CD4-positive, CD25-positive, alpha-beta regulatory T cell (primary cell): ENCODE measurements around the gene COPG1. TPM values are rescaled to one million over a fixed set of nuclear protein-coding genes. Genes with fewer than 3 reads are reported as not detected.

Experiments used
- ATAC-seq, 2 donors: fragments of 150-1000 bp; cut with Tn5 transposase; one replicate each; pipeline ENCODE4 v1.10.0; 2021; ENCODE audit warnings: low read depth in 2 of 2, moderate number of reproducible peaks in 2 of 2, moderate library complexity in 1 of 2
- DNase-seq, 3 donors: peaks; one replicate each; pipeline versions ENCODE4 v3.0.0 to v3.0.0-alpha.2; 2012 to 2022; ENCODE audit warnings: mixed read lengths in 1 of 3
- H3K27ac ChIP-seq: one replicate; pipeline ENCODE4 v1.7.0; 2013; ENCODE audit warnings: mild to moderate bottlenecking, low read length; ENCODE audit not compliant: insufficient read depth, poor library complexity, severe bottlenecking
- H3K27me3 ChIP-seq: one replicate; pipeline ENCODE4 v1.7.0; 2013; ENCODE audit warnings: low read length; ENCODE audit not compliant: control insufficient read depth, insufficient read depth
- H3K36me3 ChIP-seq: one replicate; pipeline ENCODE4 v1.7.0; 2013; ENCODE audit warnings: mild to moderate bottlenecking, low read length, moderate library complexity; ENCODE audit not compliant: control insufficient read depth, insufficient read depth
- H3K4me1 ChIP-seq: 2 replicates; pipeline ENCODE4 v1.7.0; 2013; ENCODE audit warnings: mild to moderate bottlenecking, low read length; ENCODE audit not compliant: insufficient read depth, control insufficient read depth, poor library complexity, severe bottlenecking
- H3K4me3 ChIP-seq: one replicate; pipeline ENCODE4 v1.7.0; 2013; ENCODE audit warnings: low read depth, mild to moderate bottlenecking, low read length, moderate library complexity
- H3K9me3 ChIP-seq, 2 experiments: 1 replicate in 1 of 2; 2 replicates in 1 of 2; pipeline ENCODE4 v1.7.0; 2013; ENCODE audit warnings: low read length in 2 of 2, mild to moderate bottlenecking in 1 of 2, moderate library complexity in 1 of 2; ENCODE audit not compliant: control insufficient read depth in 2 of 2
- H3K27ac Mint-ChIP-seq, 3 donors: one replicate each; pipeline ENCODE4 v1.8.0; 2020 to 2022; ENCODE audit warnings: mild to moderate bottlenecking in 3 of 3, mixed read lengths in 3 of 3, moderate library complexity in 2 of 3
- H3K27me3 Mint-ChIP-seq: one replicate; pipeline ENCODE4 v1.8.0; 2022; ENCODE audit warnings: mild to moderate bottlenecking, mixed read lengths
- H3K36me3 Mint-ChIP-seq: one replicate; pipeline ENCODE4 v1.8.0; 2020; ENCODE audit warnings: mixed read lengths
- H3K4me1 Mint-ChIP-seq, 4 donors: one replicate each; pipeline ENCODE4 v1.8.0; 2020 to 2022; ENCODE audit warnings: mixed read lengths in 4 of 4, mild to moderate bottlenecking in 1 of 4
- H3K4me3 Mint-ChIP-seq, 4 donors: one replicate each; pipeline ENCODE4 v1.8.0; 2020 to 2022; ENCODE audit warnings: mild to moderate bottlenecking in 4 of 4, mixed read lengths in 4 of 4, moderate library complexity in 3 of 4
- H3K9me3 Mint-ChIP-seq, 7 donors: one replicate each; pipeline ENCODE4 v1.8.0; 2020 to 2022; ENCODE audit warnings: mixed read lengths in 7 of 7, mild to moderate bottlenecking in 3 of 7, moderate library complexity in 2 of 7
- polyA plus RNA-seq, 4 donors: library from polyadenylated mRNA; unstranded; fragments of 300-500 nt; fragmentation: Illumina TruSeq; gene quantifications; one replicate each; pipeline ENCODE4 v1.2.3, GENCODE V29; 2021
- total RNA-seq: library from RNA; stranded (reverse); gene quantifications from one replicate; pipeline ENCODE4 v1.2.3, GENCODE V29; 2022

COPG1 gene
- total and polyA plus RNA-seq, 5 donors from 2014 or later, result 67.7 to 105 (median 88.4) TPM

DNA sequence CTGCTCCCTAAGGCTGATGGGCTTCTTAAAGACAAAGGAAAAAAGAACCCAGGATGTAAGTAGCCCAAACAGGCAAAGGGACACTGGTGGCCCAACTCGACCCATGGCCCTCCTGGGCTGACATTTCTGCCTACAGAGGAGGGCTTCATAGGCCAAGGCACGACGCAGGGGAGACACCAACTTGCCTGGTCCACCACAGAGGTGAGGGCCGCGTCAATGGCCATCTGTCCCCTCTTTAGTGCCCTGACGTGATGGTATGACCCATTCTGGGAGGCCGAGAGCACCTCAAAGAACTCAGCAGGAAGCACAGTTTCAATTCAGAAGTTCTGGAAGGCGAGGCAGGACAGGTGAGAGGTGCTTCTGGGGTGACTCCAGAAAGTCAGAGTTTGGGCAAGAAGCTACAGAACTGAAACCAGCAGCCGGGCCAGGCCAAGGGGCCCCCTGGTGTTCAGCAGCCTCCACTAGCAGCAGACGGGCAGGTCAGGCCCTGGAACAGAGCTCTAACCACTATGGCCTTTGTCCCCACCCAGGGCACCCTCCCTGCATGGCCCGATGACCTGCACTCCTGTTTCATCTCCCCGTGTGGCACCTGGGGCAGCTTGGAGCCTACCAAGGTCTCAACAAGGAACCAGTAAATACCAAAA is 74.4 kb downstream of the COPG1 start:
- Histone ChIP-seq H3K27ac (no peak overlapping the region), H3K4me3 (no peak overlapping the region), H3K36me3 (no peaks in the 10 kb centered on the region), H3K4me1 (no peaks in the 10 kb centered on the region), H3K27me3 (no peaks in the 10 kb centered on the region), H3K9me3 (no peaks in the 10 kb centered on the region)
- Mint-ChIP-seq H3K27ac (no peak overlapping the region), H3K4me3 (no peak overlapping the region), H3K27me3 (no peaks in the 10 kb centered on the region), H3K4me1 (no peaks in the 10 kb centered on the region), H3K9me3 (no peaks in the 10 kb centered on the region), H3K36me3 (no peaks in the 10 kb centered on the region)
- peak in 1 of 3 donors; percentile 35 for DNase-seq
- ATAC-seq, result peak in 1 of 2 donors; percentile 40

GRCh38 chr3:129324855-129325254 is 75.4 kb downstream of the COPG1 start:
- ATAC-seq (no peak), DNase-seq (no peak)
- Histone ChIP-seq H3K9me3 (no peaks in the 10 kb centered on the region), H3K4me1 (no peaks in the 10 kb centered on the region), H3K36me3 (no peaks in the 10 kb centered on the region), H3K27me3 (no peaks in the 10 kb centered on the region), H3K27ac (no peak overlapping the region), H3K4me3 (no peak overlapping the region)
- no peaks in the 10 kb centered on the region for H3K4me1 Mint-ChIP-seq
- no peaks in the 10 kb centered on the region for H3K36me3 Mint-ChIP-seq
- no peak overlapping the region for H3K4me3 Mint-ChIP-seq
- H3K27me3 Mint-ChIP-seq, result no peaks in the 10 kb centered on the region
- H3K27ac Mint-ChIP-seq, result no peak overlapping the region
- H3K9me3 Mint-ChIP-seq, result no peaks in the 10 kb centered on the region

- H3K27ac ChIP-seq, result no peak overlapping the region
- Mint-ChIP-seq H3K4me1 (no peaks in the 10 kb centered on the region), H3K27ac (no peak overlapping the region), H3K4me3 (no peak overlapping the region), H3K27me3 (no peaks in the 10 kb centered on the region), H3K36me3 (no peaks in the 10 kb centered on the region), H3K9me3 (no peaks in the 10 kb centered on the region)
- H3K9me3 ChIP-seq, result no peaks in the 10 kb centered on the region
- no peak overlapping the region for H3K4me3 ChIP-seq
- no peaks in the 10 kb centered on the region for H3K27me3 ChIP-seq
- no peaks in the 10 kb centered on the region for H3K4me1 ChIP-seq
- no peak for ATAC-seq
- DNase-seq, result no peak
- no peaks in the 10 kb centered on the region for H3K36me3 ChIP-seq
These were observed 76.0 kb downstream of the COPG1 start for GRCh38 chr3:129325383-129325782.

DNA sequence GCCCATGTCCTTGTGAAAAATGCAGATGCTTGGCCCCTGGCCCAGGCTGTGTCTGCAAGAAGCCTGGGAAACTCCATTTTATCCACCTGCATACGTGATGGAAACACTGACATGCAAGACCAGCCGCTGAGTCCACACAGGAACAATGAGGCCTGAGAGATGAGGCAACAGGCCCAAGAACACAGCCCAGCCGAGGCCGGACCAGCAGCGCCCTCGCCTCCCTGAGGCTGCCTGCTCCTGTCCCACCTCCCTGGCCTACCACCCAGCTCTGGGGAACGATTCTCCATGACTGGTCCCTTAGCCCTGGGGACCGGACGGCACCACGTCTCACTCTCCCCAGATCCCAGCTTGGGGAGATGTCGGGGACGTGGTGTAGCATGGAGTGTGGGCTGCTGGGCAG is 76.7 kb downstream of the COPG1 start:
- no peaks in the 10 kb centered on the region for H3K36me3 ChIP-seq
- H3K4me3 ChIP-seq, result no peak overlapping the region
- DNase-seq (no peak), ATAC-seq (no peak)
- no peaks in the 10 kb centered on the region for H3K36me3 Mint-ChIP-seq
- H3K27me3 Mint-ChIP-seq, result no peaks in the 10 kb centered on the region
- no peak overlapping the region for H3K4me3 Mint-ChIP-seq
- no peaks in the 10 kb centered on the region for H3K27me3 ChIP-seq
- no peaks in the 10 kb centered on the region for H3K9me3 Mint-ChIP-seq
- no peaks in the 10 kb centered on the region for H3K4me1 Mint-ChIP-seq
- no peak overlapping the region for H3K27ac ChIP-seq
- no peak overlapping the region for H3K27ac Mint-ChIP-seq
- no peaks in the 10 kb centered on the region for H3K4me1 ChIP-seq
- H3K9me3 ChIP-seq, result no peaks in the 10 kb centered on the region

DNA sequence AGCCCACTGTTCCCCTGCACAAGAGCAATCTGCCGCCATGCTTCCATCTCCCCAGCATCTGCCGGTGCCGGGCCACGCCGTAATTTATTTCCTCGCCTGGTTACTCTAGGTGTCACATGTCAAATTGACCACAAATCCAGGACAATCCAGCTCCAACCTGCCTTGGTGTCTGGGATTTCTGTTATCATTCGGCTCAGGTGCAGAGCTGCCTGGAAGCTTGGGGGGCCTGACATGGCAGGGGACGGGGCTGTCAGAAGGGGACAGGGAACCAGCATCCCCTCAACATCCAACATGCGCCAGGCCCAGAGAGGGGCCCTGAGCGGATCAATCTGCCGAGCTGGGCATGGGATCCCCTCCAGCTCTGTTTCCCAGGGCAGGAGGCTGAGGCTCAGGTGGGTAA is 77.2 kb downstream of the COPG1 start:
- H3K9me3 Mint-ChIP-seq, result no peaks in the 10 kb centered on the region
- Histone ChIP-seq H3K27ac (no peak overlapping the region), H3K27me3 (no peaks in the 10 kb centered on the region), H3K4me1 (no peaks in the 10 kb centered on the region), H3K9me3 (no peaks in the 10 kb centered on the region), H3K4me3 (no peak overlapping the region), H3K36me3 (no peaks in the 10 kb centered on the region)
- no peak overlapping the region for H3K27ac Mint-ChIP-seq
- ATAC-seq, result no peak
- no peak for DNase-seq
- H3K4me3 Mint-ChIP-seq, result no peak overlapping the region
- no peaks in the 10 kb centered on the region for H3K36me3 Mint-ChIP-seq
- no peaks in the 10 kb centered on the region for H3K4me1 Mint-ChIP-seq
- H3K27me3 Mint-ChIP-seq, result peaks cover 3% of the 10 kb centered on the region

Other genes with a start within 250 kb of the COPG1 start
- gene EFCC1, start 248.3 kb upstream of the COPG1 start, total RNA-seq, result 0.15 TPM
- not detected for gene EFCC1, start 248.3 kb upstream of the COPG1 start, polyA plus RNA-seq
- 3.7 TPM for gene GP9, start 188.8 kb upstream of the COPG1 start, total RNA-seq
- gene GP9, start 188.8 kb upstream of the COPG1 start, polyA plus RNA-seq, result not detected
- gene RAB43, start 127.8 kb upstream of the COPG1 start, total RNA-seq, result 57.2 TPM
- 10 to 100 TPM; 14.5 to 21.9 (median 19.1) TPM for gene RAB43, start 127.8 kb upstream of the COPG1 start, polyA plus RNA-seq
- gene ISY1, start 88.5 kb upstream of the COPG1 start, total RNA-seq, result 45.8 TPM
- gene ISY1, start 88.5 kb upstream of the COPG1 start, polyA plus RNA-seq, result 100 to 1,000 TPM in 1 of 4 donors, 10 to 100 TPM in 3; 84.2 to 109 (median 88.2) TPM
- gene CNBP, start 65.7 kb upstream of the COPG1 start, total RNA-seq, result 278 TPM
- 1,000 to 10,000 TPM; 1,048 to 1,097 (median 1,094) TPM for gene CNBP, start 65.7 kb upstream of the COPG1 start, polyA plus RNA-seq
- 64.1 TPM for gene HMCES, start 29.3 kb downstream of the COPG1 start, total RNA-seq
- 100 to 1,000 TPM in 2 of 4 donors, 10 to 100 TPM in 2; 90.9 to 115 (median 100) TPM for gene HMCES, start 29.3 kb downstream of the COPG1 start, polyA plus RNA-seq
- 2.2 TPM for gene EFCAB12, start 179.0 kb downstream of the COPG1 start, total RNA-seq
- under 1 TPM in 3 of 4 donors, not detected in 1; 0.05 to 0.13 (median 0.05) TPM for gene EFCAB12, start 179.0 kb downstream of the COPG1 start, polyA plus RNA-seq
- 44.6 TPM for gene MBD4, start 190.3 kb downstream of the COPG1 start, total RNA-seq
- gene MBD4, start 190.3 kb downstream of the COPG1 start, polyA plus RNA-seq, result 10 to 100 TPM; 37.0 to 46.7 (median 42.3) TPM
- gene IFT122, start 190.6 kb downstream of the COPG1 start, total RNA-seq, result 19.3 TPM
- gene IFT122, start 190.6 kb downstream of the COPG1 start, polyA plus RNA-seq, result 1 to 10 TPM; 2.5 to 5.3 (median 3.8) TPM